Ishikawa (cell line): ENCODE data around the gene PP2D1.

Source experiments
- CEBPB ChIP-seq: IDR thresholded peaks from 2 replicates; pipeline ENCODE4 v1.6.1; 2012
- CREB1 ChIP-seq: IDR thresholded peaks from 2 replicates; pipeline ENCODE4 v1.6.1; 2012; ENCODE audit warnings: low read depth
- EGR1 ChIP-seq: IDR thresholded peaks from 2 replicates; pipeline ENCODE4 v1.6.1; 2012
- EP300 ChIP-seq: IDR thresholded peaks from 2 replicates; pipeline ENCODE4 v1.6.1; 2012; ENCODE audit warnings: borderline replicate concordance
- FOXM1 ChIP-seq: IDR thresholded peaks from 2 replicates; pipeline ENCODE4 v1.6.1; 2012; ENCODE audit warnings: low read depth, borderline replicate concordance
- NFIC ChIP-seq: IDR thresholded peaks from 2 replicates; pipeline ENCODE4 v1.6.1; 2012
- RAD21 ChIP-seq: IDR thresholded peaks from 2 replicates; pipeline ENCODE4 v1.6.1; 2012; ENCODE audit warnings: low read depth
- TAF1 ChIP-seq: IDR thresholded peaks from 2 replicates; pipeline ENCODE4 v1.6.1; 2012; ENCODE audit warnings: low read depth, mild to moderate bottlenecking
- TCF12 ChIP-seq: IDR thresholded peaks from 2 replicates; pipeline ENCODE4 v1.6.1; 2012; ENCODE audit warnings: low read depth
- TEAD4 ChIP-seq: IDR thresholded peaks from 2 replicates; pipeline ENCODE4 v1.6.1; 2012
- YY1 ChIP-seq: IDR thresholded peaks from 2 replicates; pipeline ENCODE4 v1.6.1; 2012; ENCODE audit warnings: low read depth
- ZBTB7A ChIP-seq: IDR thresholded peaks from 2 replicates; pipeline ENCODE4 v1.6.1; 2012; ENCODE audit warnings: low read depth
- TF ChIP-seq, protein P1 (sequence below): IDR thresholded peaks from 2 replicates; pipeline ENCODE4 v1.6.1; 2012
- TF ChIP-seq, protein P2 (sequence below): IDR thresholded peaks from 2 replicates; pipeline ENCODE4 v1.6.1; 2012; ENCODE audit warnings: low read depth, mild to moderate bottlenecking
- TF ChIP-seq, protein P3 (sequence below): IDR thresholded peaks from 2 replicates; pipeline ENCODE4 v1.6.1; 2012

PP2D1 gene

DNA sequence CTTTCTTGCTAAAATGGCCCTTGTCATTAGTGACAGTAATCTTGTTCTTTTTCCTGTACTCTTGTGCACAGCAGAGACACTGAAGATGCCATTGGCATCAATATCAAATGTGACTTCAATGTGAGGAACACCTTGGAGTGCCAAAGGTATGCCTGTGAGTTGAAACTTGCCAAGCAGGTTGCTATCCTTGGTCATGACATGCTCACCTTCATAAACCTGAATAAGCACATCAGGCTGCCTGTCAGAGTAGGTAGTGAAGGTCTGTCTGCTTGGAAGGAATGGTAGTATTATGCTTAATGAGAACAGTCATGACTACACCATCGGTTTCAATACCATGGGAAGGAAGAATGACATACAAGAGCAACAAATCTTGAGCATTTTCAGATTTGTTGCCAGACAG, 71.4 kb downstream of the PP2D1 start:
- TF ChIP-seq RAD21 (no peak), EGR1 (no peak), TAF1 (no peak), TEAD4 (no peak), YY1 (no peak), NFIC (no peak), ZBTB7A (no peak), CEBPB (no peak)
- TF ChIP-seq, protein P1, sequence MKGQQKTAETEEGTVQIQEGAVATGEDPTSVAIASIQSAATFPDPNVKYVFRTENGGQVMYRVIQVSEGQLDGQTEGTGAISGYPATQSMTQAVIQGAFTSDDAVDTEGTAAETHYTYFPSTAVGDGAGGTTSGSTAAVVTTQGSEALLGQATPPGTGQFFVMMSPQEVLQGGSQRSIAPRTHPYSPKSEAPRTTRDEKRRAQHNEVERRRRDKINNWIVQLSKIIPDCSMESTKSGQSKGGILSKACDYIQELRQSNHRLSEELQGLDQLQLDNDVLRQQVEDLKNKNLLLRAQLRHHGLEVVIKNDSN: no peak
- TF ChIP-seq, protein P2, sequence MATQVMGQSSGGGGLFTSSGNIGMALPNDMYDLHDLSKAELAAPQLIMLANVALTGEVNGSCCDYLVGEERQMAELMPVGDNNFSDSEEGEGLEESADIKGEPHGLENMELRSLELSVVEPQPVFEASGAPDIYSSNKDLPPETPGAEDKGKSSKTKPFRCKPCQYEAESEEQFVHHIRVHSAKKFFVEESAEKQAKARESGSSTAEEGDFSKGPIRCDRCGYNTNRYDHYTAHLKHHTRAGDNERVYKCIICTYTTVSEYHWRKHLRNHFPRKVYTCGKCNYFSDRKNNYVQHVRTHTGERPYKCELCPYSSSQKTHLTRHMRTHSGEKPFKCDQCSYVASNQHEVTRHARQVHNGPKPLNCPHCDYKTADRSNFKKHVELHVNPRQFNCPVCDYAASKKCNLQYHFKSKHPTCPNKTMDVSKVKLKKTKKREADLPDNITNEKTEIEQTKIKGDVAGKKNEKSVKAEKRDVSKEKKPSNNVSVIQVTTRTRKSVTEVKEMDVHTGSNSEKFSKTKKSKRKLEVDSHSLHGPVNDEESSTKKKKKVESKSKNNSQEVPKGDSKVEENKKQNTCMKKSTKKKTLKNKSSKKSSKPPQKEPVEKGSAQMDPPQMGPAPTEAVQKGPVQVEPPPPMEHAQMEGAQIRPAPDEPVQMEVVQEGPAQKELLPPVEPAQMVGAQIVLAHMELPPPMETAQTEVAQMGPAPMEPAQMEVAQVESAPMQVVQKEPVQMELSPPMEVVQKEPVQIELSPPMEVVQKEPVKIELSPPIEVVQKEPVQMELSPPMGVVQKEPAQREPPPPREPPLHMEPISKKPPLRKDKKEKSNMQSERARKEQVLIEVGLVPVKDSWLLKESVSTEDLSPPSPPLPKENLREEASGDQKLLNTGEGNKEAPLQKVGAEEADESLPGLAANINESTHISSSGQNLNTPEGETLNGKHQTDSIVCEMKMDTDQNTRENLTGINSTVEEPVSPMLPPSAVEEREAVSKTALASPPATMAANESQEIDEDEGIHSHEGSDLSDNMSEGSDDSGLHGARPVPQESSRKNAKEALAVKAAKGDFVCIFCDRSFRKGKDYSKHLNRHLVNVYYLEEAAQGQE: no peak

DNA sequence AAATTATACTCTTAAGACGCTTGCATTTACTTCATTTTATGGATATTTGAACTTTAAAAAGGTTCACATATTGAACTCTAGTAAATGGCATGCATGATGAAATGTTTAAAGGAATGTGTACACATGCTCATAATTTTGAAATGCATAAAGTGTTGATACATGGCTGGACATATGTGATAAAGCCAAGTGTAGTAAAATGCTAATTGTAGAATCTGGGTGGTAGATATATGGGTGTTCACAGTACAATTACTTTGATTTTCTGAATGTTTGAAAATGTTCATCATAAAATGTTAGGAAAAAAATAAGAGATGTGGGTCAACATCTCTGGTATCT, 73.8 kb downstream of the PP2D1 start:
- TF ChIP-seq TAF1 (no peak), EGR1 (no peak), TEAD4 (no peak), FOXM1 (no peak), CREB1 (no peak), EP300 (no peak), CEBPB (no peak), TCF12 (no peak), RAD21 (no peak), YY1 (no peak), NFIC (no peak), ZBTB7A (no peak)
- TF ChIP-seq, protein P1: no peak
- TF ChIP-seq, protein P2: no peak
- TF ChIP-seq, protein P3, sequence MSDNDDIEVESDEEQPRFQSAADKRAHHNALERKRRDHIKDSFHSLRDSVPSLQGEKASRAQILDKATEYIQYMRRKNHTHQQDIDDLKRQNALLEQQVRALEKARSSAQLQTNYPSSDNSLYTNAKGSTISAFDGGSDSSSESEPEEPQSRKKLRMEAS: no peak

DNA sequence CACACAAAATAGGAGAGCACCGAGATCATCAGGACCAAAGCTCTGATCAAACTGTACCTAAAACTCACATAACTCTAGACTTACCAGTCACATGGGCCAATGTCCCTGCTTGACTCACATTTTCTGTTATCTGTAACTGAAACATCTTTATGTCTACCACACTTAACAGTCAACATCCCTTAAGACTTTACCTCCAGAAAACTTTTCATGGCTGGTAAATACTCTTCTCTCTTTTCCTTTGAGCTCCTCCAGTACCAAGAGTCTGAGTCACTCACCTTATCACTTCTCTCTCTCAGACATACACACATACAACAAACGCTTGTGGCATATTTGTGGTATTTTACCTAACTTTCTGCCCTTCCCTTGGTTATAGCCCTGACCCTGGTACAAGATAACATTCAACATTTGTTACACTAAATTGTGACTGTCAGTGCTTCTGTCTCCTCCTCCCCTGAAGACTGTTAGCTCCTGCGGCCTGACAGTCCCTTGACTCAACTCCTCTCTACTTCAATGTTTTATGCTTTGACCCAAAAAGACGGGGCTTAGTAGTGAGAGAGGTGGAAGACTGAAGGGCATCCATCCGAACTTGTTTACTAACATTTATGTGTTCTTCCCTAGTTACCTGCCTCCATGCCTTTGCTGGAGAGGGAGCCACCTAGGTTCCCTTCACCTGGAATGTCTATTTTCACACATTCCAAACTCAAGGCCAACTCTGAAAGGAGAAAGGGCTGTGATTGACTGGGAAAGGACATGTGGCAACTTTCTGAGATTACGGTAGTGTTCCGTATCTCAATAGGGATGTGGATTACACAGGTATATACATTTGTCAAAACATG, 74.4 kb downstream of the PP2D1 start:
- TF ChIP-seq, protein P3: no peak
- no peak for TF ChIP-seq CEBPB
- TF ChIP-seq FOXM1: no peak
- no peak for TF ChIP-seq TEAD4
- TF ChIP-seq EP300: no peak
- TF ChIP-seq RAD21: no peak
- no peak for TF ChIP-seq CREB1
- TF ChIP-seq, protein P2: no peak
